ENCODE measurements around the gene CTSO. TPM values are rescaled to one million over a fixed set of nuclear protein-coding genes. Genes with fewer than 3 reads are reported as not detected.

Gene CTSO
- total RNA-seq, 1 experiment from 2014 or later: 0.81 TPM

DNA sequence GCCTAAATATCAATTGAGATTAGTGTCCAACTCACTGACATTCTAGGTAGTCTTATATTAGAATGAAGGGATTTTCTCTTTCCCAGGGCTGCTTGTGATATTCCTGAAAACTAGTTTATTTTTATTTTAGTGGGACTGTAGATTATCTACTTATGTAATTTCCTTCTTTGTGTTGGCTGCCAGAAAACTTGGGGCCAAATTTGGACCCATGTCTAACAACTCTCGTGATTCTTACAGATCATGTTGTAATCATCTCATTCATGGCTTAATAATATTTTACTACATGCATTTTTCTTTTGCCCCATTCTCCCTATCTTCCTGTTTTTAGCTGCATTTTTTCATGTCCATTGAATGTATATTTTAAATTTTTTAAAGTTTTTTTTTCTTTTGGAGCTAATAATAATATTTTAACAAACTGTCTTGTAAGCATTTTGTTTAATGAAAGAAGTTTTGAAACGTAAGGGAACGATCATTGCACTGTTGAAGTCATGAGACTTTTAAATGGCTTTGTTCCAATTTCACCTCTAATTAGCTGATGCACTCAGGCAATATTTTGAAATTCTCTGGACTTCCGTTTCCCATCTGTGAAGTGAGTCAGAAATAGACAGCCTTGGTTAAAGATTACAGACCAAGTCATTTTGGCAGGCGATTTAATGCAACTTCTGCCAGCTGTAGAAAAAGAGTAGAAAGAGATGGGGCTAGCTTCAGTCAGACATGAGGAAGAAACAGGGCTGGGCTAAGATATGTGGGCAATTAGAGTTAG lies 64.5 kb downstream of the CTSO start:
- Histone ChIP-seq H4K20me1 (ENCODE audit: control insufficient read depth, insufficient read depth, insufficient read length) (no peaks in the 10 kb centered on the region), H3K4ac (ENCODE audit: low read depth, low read length) (no peak overlapping the region), H3K23ac (ENCODE audit: insufficient read length, low read depth, low read length) (no peak overlapping the region), H3K56ac (ENCODE audit: insufficient read length, low read depth, low read length) (no peak overlapping the region), H3K79me1 (ENCODE audit: insufficient read depth, low read depth, low read length, poor library complexity, severe bottlenecking) (no peaks in the 10 kb centered on the region), H3T11ph (ENCODE audit: low read length) (no peak overlapping the region), H2BK20ac (ENCODE audit: low read depth, low read length, poor library complexity, severe bottlenecking) (no peak overlapping the region), H3K27ac (ENCODE audit: insufficient read length, low read depth, low read length) (no peak overlapping the region), H4K5ac (ENCODE audit: insufficient read length, low read depth, low read length) (no peak overlapping the region), H4K91ac (ENCODE audit: insufficient read length, low read depth, low read length) (no peak overlapping the region), H4K8ac (replicated peaks; ENCODE audit: insufficient read length, low read depth, low read length) (no peak overlapping the region), H3K18ac (ENCODE audit: insufficient read length, low read depth, low read length) (no peak overlapping the region), H3K4me1 (ENCODE audit: insufficient read depth, low read length) (no peaks in the 10 kb centered on the region), H2BK15ac (ENCODE audit: low read depth, low read length) (no peak overlapping the region), H2BK5ac (ENCODE audit: insufficient read length, low read length) (no peak overlapping the region), H3K27me3 (ENCODE audit: insufficient read depth, low read length) (no peaks in the 10 kb centered on the region), H3K4me2 (ENCODE audit: insufficient read depth, insufficient read length, low read length) (no peak overlapping the region), H3K9me3 (ENCODE audit: control insufficient read depth, low read depth, low read length) (peaks cover 12% of the 10 kb centered on the region), H2AFZ (ENCODE audit: low read length) (no peak overlapping the region), H2BK12ac (ENCODE audit: insufficient read length, low read depth, low read length) (no peak overlapping the region), H2AK5ac (ENCODE audit: insufficient read length, low read length) (no peak overlapping the region), H3K79me2 (ENCODE audit: insufficient read depth, low read length) (no peaks in the 10 kb centered on the region), H2BK120ac (ENCODE audit: low read depth, low read length, poor library complexity, severe bottlenecking) (no peak overlapping the region), H3K23me2 (ENCODE audit: insufficient read length, low read depth, low read length, poor library complexity, severe bottlenecking) (no peaks in the 10 kb centered on the region), H3K9ac (ENCODE audit: extremely low read depth, insufficient read length, low read length) (no peak overlapping the region), H3K14ac (ENCODE audit: insufficient read depth, low read length) (no peak overlapping the region)
- Mint-ChIP-seq H3K27ac (no peak overlapping the region), H3K9me3 (peaks cover 19 to 33% of the 10 kb centered on the region in 2 experiments), H3K4me1 (peaks cover 2 to 4% of the 10 kb centered on the region in 2 experiments; a peak in 2 of 4 replicates), H3K27me3 (ENCODE audit: low read depth) (no peaks in the 10 kb centered on the region; the same call in 1 of the 2 replicates), H3K36me3 (ENCODE audit: insufficient read depth in 1 of 3, low read depth in 3 of 3) (peaks cover 9 to 28% (median 19%) of the 10 kb centered on the region in 3 experiments), H3K4me3 (no peak overlapping the region)
- TF ChIP-seq, protein P1, sequence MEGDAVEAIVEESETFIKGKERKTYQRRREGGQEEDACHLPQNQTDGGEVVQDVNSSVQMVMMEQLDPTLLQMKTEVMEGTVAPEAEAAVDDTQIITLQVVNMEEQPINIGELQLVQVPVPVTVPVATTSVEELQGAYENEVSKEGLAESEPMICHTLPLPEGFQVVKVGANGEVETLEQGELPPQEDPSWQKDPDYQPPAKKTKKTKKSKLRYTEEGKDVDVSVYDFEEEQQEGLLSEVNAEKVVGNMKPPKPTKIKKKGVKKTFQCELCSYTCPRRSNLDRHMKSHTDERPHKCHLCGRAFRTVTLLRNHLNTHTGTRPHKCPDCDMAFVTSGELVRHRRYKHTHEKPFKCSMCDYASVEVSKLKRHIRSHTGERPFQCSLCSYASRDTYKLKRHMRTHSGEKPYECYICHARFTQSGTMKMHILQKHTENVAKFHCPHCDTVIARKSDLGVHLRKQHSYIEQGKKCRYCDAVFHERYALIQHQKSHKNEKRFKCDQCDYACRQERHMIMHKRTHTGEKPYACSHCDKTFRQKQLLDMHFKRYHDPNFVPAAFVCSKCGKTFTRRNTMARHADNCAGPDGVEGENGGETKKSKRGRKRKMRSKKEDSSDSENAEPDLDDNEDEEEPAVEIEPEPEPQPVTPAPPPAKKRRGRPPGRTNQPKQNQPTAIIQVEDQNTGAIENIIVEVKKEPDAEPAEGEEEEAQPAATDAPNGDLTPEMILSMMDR (conservative IDR thresholded peaks at IDR 0.05): no peak
- no peak for DNase-seq
- WGBS (ENCODE audit: extremely low coverage, insufficient read length, low lambda C conversion rate): no CpG with 5 or more reads among the region's 5 CpGs

All from H9 (cell line).